HG03571 (cell line): ENCODE data around the gene PCCA.
A peak's percentile ranks its signal among the peaks of the same experiment; 100 is the strongest.
"Not testable (repeated sequence)": the region's sequence is repeated elsewhere in the genome, so short reads cannot be mapped to it uniquely, and the experiment has no call there.

Experiments
- ATAC-seq: cut with Tn5 transposase; IDR thresholded peaks from one replicate; pipeline ENCODE4 v1.9.1; 2021; ENCODE audit not compliant: unreplicated experiment

The PCCA gene

GRCh38 chr13:100565286-100565685, 476.4 kb downstream of the PCCA start:
- ATAC-seq = no peak

- ATAC-seq = no peak
Measured at GRCh38 chr13:100566543-100566942, 477.6 kb downstream of the PCCA start.

- ATAC-seq = peak; percentile 91
Measured at GRCh38 chr13:100573121-100573520, 484.2 kb downstream of the PCCA start.

- not testable (repeated sequence) for ATAC-seq
Measured at GRCh38 chr13:100577239-100577638, 488.3 kb downstream of the PCCA start.
